AG04450 (cell line): ENCODE measurements around the gene ADAR. TPM values are rescaled to one million over a fixed set of nuclear protein-coding genes. Genes with fewer than 3 reads are reported as not detected.
A peak's percentile ranks its signal among the peaks of the same experiment; 100 is the strongest.

Experiments used
- CTCF ChIA-PET: fragments of 300-600, 350-600 bp; formaldehyde crosslinking; extraction: SDS; loops from one replicate; lab custom pipeline; 2022; ENCODE audit warnings: antibody characterized with exemption, inconsistent platforms; lab: Charles Lee
- POLR2A ChIA-PET: fragments of 350-600 bp; formaldehyde crosslinking; extraction: SDS; loops from one replicate; lab custom pipeline; 2021; ENCODE audit warnings: antibody characterized with exemption, inconsistent platforms; lab: Yijun Ruan, JAX
- DNase-seq: peaks from one replicate; pipeline ENCODE4 v3.0.0-alpha.2; 2011; ENCODE audit warnings: low read depth, low spot score
- H3K27ac ChIP-seq: one replicate; pipeline ENCODE4 v1.5.1; 2012; ENCODE audit warnings: low read depth, low read length, control low read depth
- H3K27me3 ChIP-seq: one replicate; pipeline ENCODE4 v1.6.0; 2012; ENCODE audit warnings: low read length; ENCODE audit not compliant: control insufficient read depth, insufficient read depth
- H3K4me3 ChIP-seq: 2 replicates; pipeline ENCODE4 v1.5.1; 2011; ENCODE audit warnings: mild to moderate bottlenecking, low read depth, low read length, control low read depth
- H3K9me3 ChIP-seq: 2 replicates; pipeline ENCODE4 v1.5.1; 2012; ENCODE audit warnings: low read length; ENCODE audit not compliant: control insufficient read depth, insufficient read depth
- polyA plus RNA-seq: library from polyadenylated mRNA; depleted of rRNA; stranded (reverse); fragments of >200 nt; gene quantifications from 2 replicates; pipeline ENCODE4 v1.2.3, GENCODE V29; 2011
- TF ChIP-seq, protein P1 (sequence below): IDR thresholded peaks from 2 replicates; pipeline ENCODE4 v1.5.1; 2011; ENCODE audit warnings: low read depth, low read length, control low read depth, inconsistent platforms

The ADAR gene
- polyA plus RNA-seq, 1 experiment: 203 TPM

- H3K9me3 ChIP-seq: no peaks in the 10 kb centered on the region
- TF ChIP-seq, protein P1, sequence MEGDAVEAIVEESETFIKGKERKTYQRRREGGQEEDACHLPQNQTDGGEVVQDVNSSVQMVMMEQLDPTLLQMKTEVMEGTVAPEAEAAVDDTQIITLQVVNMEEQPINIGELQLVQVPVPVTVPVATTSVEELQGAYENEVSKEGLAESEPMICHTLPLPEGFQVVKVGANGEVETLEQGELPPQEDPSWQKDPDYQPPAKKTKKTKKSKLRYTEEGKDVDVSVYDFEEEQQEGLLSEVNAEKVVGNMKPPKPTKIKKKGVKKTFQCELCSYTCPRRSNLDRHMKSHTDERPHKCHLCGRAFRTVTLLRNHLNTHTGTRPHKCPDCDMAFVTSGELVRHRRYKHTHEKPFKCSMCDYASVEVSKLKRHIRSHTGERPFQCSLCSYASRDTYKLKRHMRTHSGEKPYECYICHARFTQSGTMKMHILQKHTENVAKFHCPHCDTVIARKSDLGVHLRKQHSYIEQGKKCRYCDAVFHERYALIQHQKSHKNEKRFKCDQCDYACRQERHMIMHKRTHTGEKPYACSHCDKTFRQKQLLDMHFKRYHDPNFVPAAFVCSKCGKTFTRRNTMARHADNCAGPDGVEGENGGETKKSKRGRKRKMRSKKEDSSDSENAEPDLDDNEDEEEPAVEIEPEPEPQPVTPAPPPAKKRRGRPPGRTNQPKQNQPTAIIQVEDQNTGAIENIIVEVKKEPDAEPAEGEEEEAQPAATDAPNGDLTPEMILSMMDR: no peak
- H3K27ac ChIP-seq: peak overlapping the region; percentile 90
- POLR2A ChIA-PET: interaction anchor here (1.2 to 2.4 kb wide), 2 partner anchors 15 to 36 kb away, joined by 4 to 8 read pairs; no protein-coding TSS in a partner anchor
- H3K4me3 ChIP-seq: no peak overlapping the region
- H3K27me3 ChIP-seq: no peaks in the 10 kb centered on the region
- CTCF ChIA-PET: interaction anchor here (1.2 to 1.3 kb wide), 2 partner anchors 50 kb away, joined by 3 to 4 read pairs; no protein-coding TSS in a partner anchor
- DNase-seq: no peak
Observed at GRCh38 chr1:154609398-154610380, 1.7 kb upstream of the ADAR start.

GRCh38 chr1:154608397-154609270 lies 648 bp upstream of the ADAR start:
- no peaks in the 10 kb centered on the region for H3K27me3 ChIP-seq
- H3K4me3 ChIP-seq: peak overlapping the region; percentile 93
- TF ChIP-seq, protein P1: no peak
- POLR2A ChIA-PET: interaction anchor here (0.7 to 2.4 kb wide), 7 partner anchors 16 to 1063 kb away, joined by 4 to 11 read pairs (median 7); no protein-coding TSS in a partner anchor
- H3K27ac ChIP-seq: peak overlapping the region; percentile 90
- DNase-seq: no peak
- CTCF ChIA-PET: interaction anchor here (0.5 to 1.2 kb wide), 3 partner anchors 49 to 276 kb away, joined by 4 to 6 read pairs (median 4); no protein-coding TSS in a partner anchor
- no peaks in the 10 kb centered on the region for H3K9me3 ChIP-seq

- CTCF ChIA-PET: interaction anchor here (1.3 kb wide), 1 partner anchor 47 kb away, joined by 4 read pairs; no protein-coding TSS in a partner anchor
- no peaks in the 10 kb centered on the region for H3K9me3 ChIP-seq
- TF ChIP-seq, protein P1: no peak
- H3K27me3 ChIP-seq: no peaks in the 10 kb centered on the region
- no peak for DNase-seq
- POLR2A ChIA-PET: no interaction called here
- peak overlapping the region; percentile 93 for H3K4me3 ChIP-seq
- peak overlapping the region; percentile 90 for H3K27ac ChIP-seq
Observed at GRCh38 chr1:154607106-154607608, 829 bp downstream of the ADAR start.

DNA sequence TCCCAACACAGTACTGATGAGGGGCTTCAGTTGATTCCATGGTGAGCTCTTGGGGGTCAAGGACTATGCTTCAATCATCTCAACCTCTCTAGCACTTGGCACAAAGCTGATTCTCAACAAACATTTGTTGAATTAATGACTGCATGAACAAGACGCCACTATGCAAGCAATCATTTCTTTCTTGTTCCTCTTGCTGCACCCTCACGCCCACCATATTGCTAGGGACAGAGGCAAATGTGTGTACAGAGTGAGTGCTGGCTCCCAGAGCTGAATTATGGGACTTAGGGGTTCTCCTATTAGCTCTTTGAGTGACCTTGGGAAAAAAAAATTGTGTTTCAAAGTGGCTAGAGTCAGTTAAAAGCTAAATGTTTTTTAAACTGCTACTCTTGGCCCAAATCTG lies 2.5 kb downstream of the ADAR start:
- no peak for DNase-seq
- TF ChIP-seq, protein P1: no peak
- CTCF ChIA-PET: interaction anchor here (0.6 to 1.1 kb wide), 3 partner anchors 64 to 479 kb away, joined by 3 to 6 read pairs (median 4); no protein-coding TSS in a partner anchor
- Histone ChIP-seq H3K27me3 (no peaks in the 10 kb centered on the region), H3K4me3 (no peak overlapping the region), H3K9me3 (no peaks in the 10 kb centered on the region), H3K27ac (no peak overlapping the region)
- POLR2A ChIA-PET: interaction anchor here (1.1 to 1.3 kb wide), 2 partner anchors 8 to 46 kb away, joined by 3 to 5 read pairs; no protein-coding TSS in a partner anchor
